Measurements from ENCODE around the gene PRC1. TPM values are rescaled to one million over a fixed set of nuclear protein-coding genes. Genes with fewer than 3 reads are reported as not detected.
"Not testable (repeated sequence)": the region's sequence is repeated elsewhere in the genome, so short reads cannot be mapped to it uniquely, and the experiment has no call there.

PRC1 gene
- total RNA-seq, 1 experiment from 2014 or later, result 75.7 TPM

GRCh38 chr15:90929246-90930019, 64.9 kb downstream of the PRC1 start:
- H3K27ac Mint-ChIP-seq, result no peak overlapping the region

DNA sequence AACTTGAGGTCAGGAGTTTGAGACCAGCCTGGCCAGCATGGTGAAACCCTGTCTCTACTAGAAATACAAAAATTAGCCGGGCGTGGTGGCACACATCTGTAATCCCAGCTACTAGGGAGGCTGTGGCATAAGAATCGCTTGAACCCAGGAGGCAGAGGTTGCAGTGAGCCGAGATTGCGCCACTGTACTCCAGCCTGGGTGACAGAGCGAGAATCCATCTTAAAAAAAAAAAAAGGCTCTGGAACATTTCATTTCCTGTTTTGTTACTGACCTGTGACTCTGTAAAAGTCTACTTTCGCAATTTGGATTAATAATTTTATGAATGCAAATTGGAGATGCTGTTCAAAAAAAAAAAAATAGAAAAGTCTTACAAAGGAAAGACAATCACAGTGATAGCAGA, 66.2 kb downstream of the PRC1 start:
- peaks cover 13 to 14% of the 10 kb centered on the region in 2 experiments for H3K4me1 Mint-ChIP-seq
- H3K18ac ChIP-seq (ENCODE audit: insufficient read length, low read depth, low read length); H2BK12ac ChIP-seq (ENCODE audit: insufficient read length, low read depth, low read length); H4K8ac ChIP-seq (replicated peaks; ENCODE audit: insufficient read length, low read depth, low read length); H3K23me2 ChIP-seq (ENCODE audit: insufficient read length, low read depth, low read length, poor library complexity, severe bottlenecking); H2AK5ac ChIP-seq (ENCODE audit: insufficient read length, low read length); H3K27ac Mint-ChIP-seq; H4K5ac ChIP-seq (ENCODE audit: insufficient read length, low read depth, low read length); H3T11ph ChIP-seq (ENCODE audit: low read length); H2BK20ac ChIP-seq (ENCODE audit: low read depth, low read length, poor library complexity, severe bottlenecking); H3K23ac ChIP-seq (ENCODE audit: insufficient read length, low read depth, low read length); H2BK120ac ChIP-seq (ENCODE audit: low read depth, low read length, poor library complexity, severe bottlenecking); H2BK5ac ChIP-seq (ENCODE audit: insufficient read length, low read length); H3K9me3 Mint-ChIP-seq; H3K4me2 ChIP-seq (ENCODE audit: insufficient read depth, insufficient read length, low read length); H3K4me1 ChIP-seq (ENCODE audit: insufficient read depth, low read length); H3K4ac ChIP-seq (ENCODE audit: low read depth, low read length); H3K79me2 ChIP-seq (ENCODE audit: insufficient read depth, low read length); H4K20me1 ChIP-seq (ENCODE audit: control insufficient read depth, insufficient read depth, insufficient read length); H3K36me3 Mint-ChIP-seq (ENCODE audit: insufficient read depth in 1 of 3, low read depth in 3 of 3); H3K27me3 ChIP-seq (ENCODE audit: insufficient read depth, low read length); DNase-seq; H2BK15ac ChIP-seq (ENCODE audit: low read depth, low read length); H3K14ac ChIP-seq (ENCODE audit: insufficient read depth, low read length); H3K27ac ChIP-seq (ENCODE audit: insufficient read length, low read depth, low read length); H3K56ac ChIP-seq (ENCODE audit: insufficient read length, low read depth, low read length); H4K91ac ChIP-seq (ENCODE audit: insufficient read length, low read depth, low read length); H3K9ac ChIP-seq (ENCODE audit: extremely low read depth, insufficient read length, low read length); H3K9me3 ChIP-seq (ENCODE audit: control insufficient read depth, low read depth, low read length); H3K79me1 ChIP-seq (ENCODE audit: insufficient read depth, low read depth, low read length, poor library complexity, severe bottlenecking); H3K27me3 Mint-ChIP-seq (ENCODE audit: low read depth); H2AFZ ChIP-seq (ENCODE audit: low read length); H3K4me3 Mint-ChIP-seq: not testable (repeated sequence)
- WGBS (ENCODE audit: extremely low coverage, insufficient read length, low lambda C conversion rate), result no CpG with 5 or more reads among the region's 7 CpGs

More at GRCh38 chr15:90929246-90930019, 64.9 kb downstream of the PRC1 start:
- Histone ChIP-seq H3K27ac (ENCODE audit: insufficient read length, low read depth, low read length) (no peak overlapping the region), H3K4me2 (ENCODE audit: insufficient read depth, insufficient read length, low read length) (no peak overlapping the region), H4K5ac (ENCODE audit: insufficient read length, low read depth, low read length) (no peak overlapping the region), H3K4me1 (ENCODE audit: insufficient read depth, low read length) (no peaks in the 10 kb centered on the region), H2BK20ac (ENCODE audit: low read depth, low read length, poor library complexity, severe bottlenecking) (no peak overlapping the region), H2AK5ac (ENCODE audit: insufficient read length, low read length) (no peak overlapping the region), H3K23me2 (ENCODE audit: insufficient read length, low read depth, low read length, poor library complexity, severe bottlenecking) (peaks cover 4% of the 10 kb centered on the region), H2BK12ac (ENCODE audit: insufficient read length, low read depth, low read length) (no peak overlapping the region), H4K20me1 (ENCODE audit: control insufficient read depth, insufficient read depth, insufficient read length) (no peaks in the 10 kb centered on the region), H3K56ac (ENCODE audit: insufficient read length, low read depth, low read length) (no peak overlapping the region), H3K79me2 (ENCODE audit: insufficient read depth, low read length) (no peaks in the 10 kb centered on the region), H3K9ac (ENCODE audit: extremely low read depth, insufficient read length, low read length) (no peak overlapping the region), H3K9me3 (ENCODE audit: control insufficient read depth, low read depth, low read length) (no peaks in the 10 kb centered on the region), H3K18ac (ENCODE audit: insufficient read length, low read depth, low read length) (no peak overlapping the region), H3T11ph (ENCODE audit: low read length) (no peak overlapping the region), H4K8ac (replicated peaks; ENCODE audit: insufficient read length, low read depth, low read length) (no peak overlapping the region), H2BK15ac (ENCODE audit: low read depth, low read length) (no peak overlapping the region), H2BK5ac (ENCODE audit: insufficient read length, low read length) (no peak overlapping the region), H3K23ac (ENCODE audit: insufficient read length, low read depth, low read length) (no peak overlapping the region), H3K79me1 (ENCODE audit: insufficient read depth, low read depth, low read length, poor library complexity, severe bottlenecking) (no peaks in the 10 kb centered on the region), H2AFZ (ENCODE audit: low read length) (no peak overlapping the region), H3K4ac (ENCODE audit: low read depth, low read length) (no peak overlapping the region), H3K27me3 (ENCODE audit: insufficient read depth, low read length) (no peaks in the 10 kb centered on the region), H2BK120ac (ENCODE audit: low read depth, low read length, poor library complexity, severe bottlenecking) (no peak overlapping the region), H3K14ac (ENCODE audit: insufficient read depth, low read length) (no peak overlapping the region), H4K91ac (ENCODE audit: insufficient read length, low read depth, low read length) (no peak overlapping the region)
- Mint-ChIP-seq H3K36me3 (ENCODE audit: insufficient read depth in 1 of 3, low read depth in 3 of 3) (no peaks in the 10 kb centered on the region), H3K27me3 (ENCODE audit: low read depth) (peaks cover 11% of the 10 kb centered on the region), H3K4me1 (peaks cover 13 to 19% of the 10 kb centered on the region in 2 experiments), H3K4me3 (no peak overlapping the region), H3K9me3 (no peaks in the 10 kb centered on the region; a peak in 2 of 5 replicates)
- DNase-seq, result no peak
- TF ChIP-seq, protein P1, sequence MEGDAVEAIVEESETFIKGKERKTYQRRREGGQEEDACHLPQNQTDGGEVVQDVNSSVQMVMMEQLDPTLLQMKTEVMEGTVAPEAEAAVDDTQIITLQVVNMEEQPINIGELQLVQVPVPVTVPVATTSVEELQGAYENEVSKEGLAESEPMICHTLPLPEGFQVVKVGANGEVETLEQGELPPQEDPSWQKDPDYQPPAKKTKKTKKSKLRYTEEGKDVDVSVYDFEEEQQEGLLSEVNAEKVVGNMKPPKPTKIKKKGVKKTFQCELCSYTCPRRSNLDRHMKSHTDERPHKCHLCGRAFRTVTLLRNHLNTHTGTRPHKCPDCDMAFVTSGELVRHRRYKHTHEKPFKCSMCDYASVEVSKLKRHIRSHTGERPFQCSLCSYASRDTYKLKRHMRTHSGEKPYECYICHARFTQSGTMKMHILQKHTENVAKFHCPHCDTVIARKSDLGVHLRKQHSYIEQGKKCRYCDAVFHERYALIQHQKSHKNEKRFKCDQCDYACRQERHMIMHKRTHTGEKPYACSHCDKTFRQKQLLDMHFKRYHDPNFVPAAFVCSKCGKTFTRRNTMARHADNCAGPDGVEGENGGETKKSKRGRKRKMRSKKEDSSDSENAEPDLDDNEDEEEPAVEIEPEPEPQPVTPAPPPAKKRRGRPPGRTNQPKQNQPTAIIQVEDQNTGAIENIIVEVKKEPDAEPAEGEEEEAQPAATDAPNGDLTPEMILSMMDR (conservative IDR thresholded peaks at IDR 0.05), result no peak
- 100% methylated on average over 2 of the region's 21 CpGs for WGBS (ENCODE audit: extremely low coverage, insufficient read length, low lambda C conversion rate)

Data from H9 (cell line).